OCI-LY7 (cell line): ENCODE data around the gene RAB11FIP5. TPM values are rescaled to one million over a fixed set of nuclear protein-coding genes. Genes with fewer than 3 reads are reported as not detected.

ENCODE experiments used
- BruUV-seq: library from RNA; stranded (reverse); fragments of 400-500 nt; replicated peaks from 2 replicates; lab custom pipeline; 2021; lab: Mats Ljungman, UMichigan
- CTCF ChIA-PET: fragments of 300-600 bp; sonication (Branson Sonifier 250); formaldehyde crosslinking; loops from one replicate; lab custom pipeline; 2022; ENCODE audit warnings: antibody characterized with exemption; ENCODE audit not compliant: unreplicated experiment; lab: Charles Lee
- POLR2A ChIA-PET: fragments of 300-600 bp; sonication (Branson Sonifier 250); formaldehyde crosslinking; loops from one replicate; lab custom pipeline; 2022; ENCODE audit warnings: antibody characterized with exemption; lab: Charles Lee
- DNase-seq: peaks from one replicate; pipeline ENCODE4 v3.0.0-alpha.2; 2015; ENCODE audit warnings: low spot score
- H2AFZ ChIP-seq: fragments of 200-600 bp; sonication (generic), shearing (Covaris generic); 2 replicates; pipeline ENCODE4 v1.6.1; 2014; ENCODE audit warnings: mild to moderate bottlenecking, antibody characterized with exemption, low read length, moderate library complexity
- H3K27ac ChIP-seq: fragments of 200-600 bp; sonication (generic); 2 replicates; pipeline ENCODE4 v1.5.1; 2014; ENCODE audit warnings: mixed run types, low read depth, mild to moderate bottlenecking, moderate library complexity, low read length, inconsistent platforms; ENCODE audit not compliant: poor library complexity, severe bottlenecking
- H3K36me3 ChIP-seq: fragments of 200-600 bp; sonication (generic); 2 replicates; pipeline ENCODE4 v1.6.1; 2014; ENCODE audit warnings: mild to moderate bottlenecking, antibody characterized with exemption, low read length, moderate library complexity, mixed read lengths; ENCODE audit not compliant: insufficient read depth
- H3K4me1 ChIP-seq: fragments of 200-600 bp; sonication (generic); 2 replicates; pipeline ENCODE4 v1.5.1; 2014; ENCODE audit warnings: mild to moderate bottlenecking, low read length; ENCODE audit not compliant: insufficient read depth, poor library complexity, severe bottlenecking
- H3K4me2 ChIP-seq: fragments of 200-600 bp; sonication (generic); 2 replicates; pipeline ENCODE4 v1.6.1; 2014; ENCODE audit warnings: mild to moderate bottlenecking, low read length
- H3K4me3 ChIP-seq: fragments of 200-600 bp; sonication (generic); 2 replicates; pipeline ENCODE4 v1.5.1; 2014; ENCODE audit warnings: mild to moderate bottlenecking, low read depth, low read length; ENCODE audit not compliant: poor library complexity, severe bottlenecking
- H3K79me2 ChIP-seq: fragments of 200-600 bp; sonication (generic); 2 replicates; pipeline ENCODE4 v1.6.1; 2016; ENCODE audit warnings: low read depth, mild to moderate bottlenecking, low read length, moderate library complexity, mixed read lengths; ENCODE audit not compliant: insufficient read depth
- H3K9me2 ChIP-seq: fragments of 200-600 bp; sonication (generic); 2 replicates; pipeline ENCODE4 v1.6.1; 2016; ENCODE audit warnings: mild to moderate bottlenecking, low read length, mixed read lengths; ENCODE audit not compliant: insufficient read depth
- H3K9me3 ChIP-seq: fragments of 200-600 bp; sonication (generic); 2 replicates; pipeline ENCODE4 v1.6.1; 2014; ENCODE audit warnings: mild to moderate bottlenecking, mixed run types, low read length, mixed read lengths
- H4K20me1 ChIP-seq: fragments of 200-600 bp; sonication (generic); 2 replicates; pipeline ENCODE4 v1.6.1; 2014; ENCODE audit warnings: mild to moderate bottlenecking, antibody characterized with exemption, low read length, moderate library complexity, mixed read lengths; ENCODE audit not compliant: insufficient read depth
- CTCF ChIP-seq: fragments of 200-600 bp; sonication (generic); conservative IDR thresholded peaks from 2 replicates; pipeline ENCODE4 v1.5.1; 2014; ENCODE audit warnings: mild to moderate bottlenecking, antibody characterized with exemption, low read length, moderate library complexity, mixed read lengths
- EZH2phosphoT487 ChIP-seq: fragments of 200-600 bp; sonication (generic); IDR thresholded peaks from 2 replicates; pipeline ENCODE4 v1.6.1; 2018; ENCODE audit warnings: low read depth, borderline replicate concordance, mild to moderate bottlenecking, mixed run types, antibody characterized with exemption, low read length, moderate library complexity, mixed read lengths
- intact Hi-C: fragments of 100-400 bp; cut with micrococcal nuclease; formaldehyde crosslinking; loops from one replicate; pipeline ENCODE4 v1.10.0; 2022; ENCODE audit not compliant: unreplicated experiment
- total RNA-seq, 2 experiments: library from RNA; depleted of rRNA in 1 of 2; stranded (reverse); fragments of >200 nt in 1 of 2; shearing (Covaris generic) in 1 of 2; gene quantifications; 2 replicates each; pipeline ENCODE4 v1.2.3, GENCODE V29; 2014 to 2022

Gene RAB11FIP5
- total RNA-seq, 2 experiments from 2014 or later = 0.13 TPM; not detected in 1

GRCh38 chr2:73054980-73055379 is 57.8 kb downstream of the RAB11FIP5 start:
- DNase-seq = no peak
- Histone ChIP-seq H4K20me1 (no peaks in the 10 kb centered on the region), H3K9me2 (no peaks in the 10 kb centered on the region), H3K27ac (no peak overlapping the region), H3K4me3 (no peak overlapping the region), H3K4me2 (no peak overlapping the region), H3K79me2 (no peaks in the 10 kb centered on the region), H3K36me3 (no peaks in the 10 kb centered on the region), H3K9me3 (no peaks in the 10 kb centered on the region), H3K4me1 (no peaks in the 10 kb centered on the region), H2AFZ (no peak overlapping the region)
- intact Hi-C loops = no loop called here
- no TSS peak for BruUV-seq
- ChIA-PET CTCF (no interaction called here), POLR2A (no interaction called here)
- TF ChIP-seq CTCF = no peak

DNA sequence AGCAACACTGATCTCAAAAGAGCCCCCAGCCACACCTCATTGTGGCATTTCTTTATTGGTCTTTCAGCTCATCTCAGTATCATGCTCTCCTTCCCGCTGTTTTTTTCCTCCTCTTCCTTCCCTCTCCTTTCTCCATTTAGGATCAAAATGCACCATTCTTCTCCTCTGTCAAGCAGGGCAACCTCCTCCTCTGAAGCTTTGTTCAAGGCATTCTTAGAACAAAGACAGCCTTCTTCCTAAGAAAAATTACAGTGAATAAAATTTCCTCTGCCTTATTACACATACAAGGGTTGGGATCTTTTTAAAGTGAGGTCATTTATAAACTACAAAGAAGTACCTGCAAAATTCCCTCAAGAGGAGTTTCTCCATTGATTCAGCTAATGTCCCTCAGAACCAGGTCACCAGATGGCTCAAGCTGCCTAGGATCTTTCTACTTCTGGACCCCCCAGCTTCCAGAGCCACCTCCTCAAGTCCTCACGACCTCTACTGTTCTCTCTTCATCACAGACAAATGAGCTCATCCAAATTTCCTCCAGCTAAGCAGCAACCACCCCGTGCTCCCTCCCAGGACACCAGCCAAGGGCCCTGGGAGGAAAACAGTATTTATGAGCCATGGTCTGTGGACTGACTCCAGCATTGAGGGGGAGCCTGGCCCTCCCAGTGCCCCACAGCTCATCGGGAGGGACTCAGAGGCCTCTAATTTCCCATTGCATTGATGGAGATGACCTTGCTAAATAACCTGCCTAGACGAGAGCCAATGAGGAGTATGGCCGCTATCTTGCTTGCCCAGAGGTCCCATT is 59.2 kb downstream of the RAB11FIP5 start:
- no peak for DNase-seq
- ChIA-PET POLR2A (interaction anchor here (0.8 to 1.3 kb wide), 2 partner anchors 9 to 12 kb away, joined by 3 to 4 read pairs; no protein-coding TSS in a partner anchor), CTCF (no interaction called here)
- Histone ChIP-seq H3K36me3 (no peaks in the 10 kb centered on the region), H3K79me2 (no peaks in the 10 kb centered on the region), H3K9me3 (no peaks in the 10 kb centered on the region), H4K20me1 (no peaks in the 10 kb centered on the region), H3K27ac (no peak overlapping the region), H3K4me3 (no peak overlapping the region), H3K9me2 (no peaks in the 10 kb centered on the region), H3K4me2 (no peak overlapping the region), H2AFZ (no peak overlapping the region), H3K4me1 (no peaks in the 10 kb centered on the region)
- TF ChIP-seq EZH2phosphoT487 (no peak), CTCF (no peak)
- intact Hi-C loops = no loop called here
- no TSS peak for BruUV-seq

DNA sequence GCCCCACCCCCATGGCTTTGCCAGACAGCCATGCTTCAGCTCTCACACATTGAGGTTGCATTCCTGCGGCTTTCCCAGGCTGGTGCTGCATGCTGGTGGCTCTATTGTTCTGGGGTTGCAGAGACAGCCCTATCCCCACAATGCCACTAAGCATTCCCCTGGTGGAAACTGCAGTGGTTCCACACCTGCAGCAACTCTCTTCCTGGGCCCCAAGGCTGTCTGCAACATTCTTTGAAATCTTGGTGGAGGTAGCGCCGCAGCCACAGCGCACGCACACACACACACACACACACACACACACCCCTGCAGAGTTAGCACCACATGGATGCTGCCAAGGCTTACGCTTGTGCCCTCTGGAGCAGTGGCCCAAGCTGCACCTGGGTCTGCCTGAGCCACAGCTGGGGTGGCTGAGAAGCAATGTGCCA is 62.6 kb downstream of the RAB11FIP5 start:
- Histone ChIP-seq H3K27ac (no peak overlapping the region), H3K79me2 (no peaks in the 10 kb centered on the region), H3K4me3 (no peak overlapping the region), H3K36me3 (no peaks in the 10 kb centered on the region), H2AFZ (no peak overlapping the region), H3K4me2 (no peak overlapping the region), H4K20me1 (no peaks in the 10 kb centered on the region), H3K9me2 (no peaks in the 10 kb centered on the region), H3K4me1 (no peaks in the 10 kb centered on the region), H3K9me3 (no peaks in the 10 kb centered on the region)
- TF ChIP-seq EZH2phosphoT487 (no peak), CTCF (no peak)
- DNase-seq = no peak
- no TSS peak for BruUV-seq
- intact Hi-C loops = no loop called here
- ChIA-PET POLR2A (no interaction called here), CTCF (no interaction called here)
